Erythroblast (primary cell): Measurements from ENCODE around the gene OLFM4.

Source experiments
- GATA1 ChIP-seq: IDR thresholded peaks from 2 replicates; pipeline ENCODE4 v1.6.1; 2011; ENCODE audit warnings: low read depth, mild to moderate bottlenecking, control low read depth, low read length, moderate library complexity
- POLR2A ChIP-seq: IDR thresholded peaks from 2 replicates; pipeline ENCODE4 v1.6.1; 2011; ENCODE audit warnings: mild to moderate bottlenecking, low read length

- TF ChIP-seq POLR2A = no peak
- no peak for TF ChIP-seq GATA1
Observed at GRCh38 chr13:53098455-53098854, 69.8 kb downstream of the OLFM4 start.
